ENCODE measurements around the gene SALL4.
A peak's percentile ranks its signal among the peaks of the same experiment; 100 is the strongest.
"Not testable (repeated sequence)": the region's sequence is repeated elsewhere in the genome, so short reads cannot be mapped to it uniquely, and the experiment has no call there.

Gene SALL4

DNA sequence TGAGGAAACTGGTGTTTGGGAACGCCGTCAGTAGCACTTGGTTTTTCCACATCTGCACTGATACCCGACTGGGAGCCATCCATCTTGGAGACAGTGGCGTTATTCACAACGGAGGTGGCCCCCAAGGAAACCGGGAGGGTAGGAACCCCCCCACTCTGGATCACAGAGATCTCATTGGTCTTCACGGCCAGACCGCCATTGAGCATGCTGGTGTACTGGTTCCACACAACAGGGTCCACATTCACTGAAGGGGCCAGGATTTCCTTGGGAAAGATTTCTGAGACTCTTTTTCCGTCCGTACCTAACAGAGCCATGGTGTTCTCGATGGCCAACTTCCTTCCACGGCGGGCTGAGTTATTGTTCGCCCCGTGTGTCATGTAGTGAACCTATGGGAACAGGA, 18.0 kb downstream of the SALL4 start:
- Histone ChIP-seq H3K27ac (ENCODE audit: insufficient read depth in 1 of 2, low read depth in 1 of 2, low read length in 2 of 2, poor library complexity in 1 of 2, severe bottlenecking in 2 of 2) (no peak overlapping the region), H3K4me3 (ENCODE audit: control insufficient read depth in 1 of 7, extremely low read depth in 1 of 7, insufficient read depth in 4 of 7, low read depth in 2 of 7, low read length in 6 of 7) (no peak overlapping the region), H3K4me1 (ENCODE audit: control extremely low read depth in 1 of 4, control insufficient read depth in 4 of 4, insufficient read depth in 4 of 4, low read length in 3 of 4) (peaks cover 0 to 2% (median 0%) of the 10 kb centered on the region in 4 experiments), H3K9me3 (ENCODE audit: control extremely low read depth in 1 of 5, control insufficient read depth in 4 of 5, insufficient read depth in 2 of 5, low read depth in 1 of 5, low read length in 4 of 5) (peaks cover 0 to 8% (median 4%) of the 10 kb centered on the region in 5 experiments), H3K36me3 (ENCODE audit: control insufficient read depth in 4 of 4, insufficient read depth in 4 of 4, low read length in 3 of 4) (peaks cover 0 to 6% (median 0%) of the 10 kb centered on the region in 4 experiments), H3K27me3 (replicated peaks in 2 of 5; ENCODE audit: control insufficient read depth in 4 of 5, insufficient read depth in 5 of 5, low read length in 4 of 5) (no peaks in the 10 kb centered on the region)
- 94% methylated on average over 12 of the region's 15 CpGs for WGBS (ENCODE audit: insufficient coverage)
- POLR2A ChIA-PET, result no interaction called here
- DNase-seq, result no peak
- CTCF ChIA-PET, result no interaction called here

DNA sequence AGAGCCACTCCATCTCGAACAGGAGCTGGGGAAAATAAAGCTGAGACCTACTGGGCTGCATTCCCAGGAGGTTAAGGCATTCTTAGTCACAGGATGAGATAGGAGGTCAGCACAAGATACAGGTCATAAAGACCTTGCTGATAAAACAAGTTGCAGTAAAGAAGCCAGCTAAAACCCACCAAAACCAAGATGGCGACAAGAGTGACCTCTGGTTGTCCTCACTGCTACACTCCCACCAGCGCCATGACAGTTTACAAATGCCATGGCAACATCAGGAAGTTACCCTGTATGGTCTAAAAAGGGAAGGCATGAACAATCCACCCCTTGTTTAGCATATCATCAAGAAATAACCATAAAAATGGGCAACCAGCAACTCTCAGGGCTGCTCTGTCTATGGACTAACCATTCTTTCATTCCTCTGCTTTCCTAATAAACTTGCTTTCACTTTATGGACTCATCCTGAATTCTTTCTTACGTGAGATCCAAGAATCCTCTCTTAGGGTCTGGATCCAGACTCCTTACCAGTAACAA, 24.0 kb downstream of the SALL4 start:
- H3K9me3 ChIP-seq (ENCODE audit: control extremely low read depth in 1 of 5, control insufficient read depth in 4 of 5, insufficient read depth in 2 of 5, low read depth in 1 of 5, low read length in 4 of 5), result peaks cover 0 to 11% (median 6%) of the 10 kb centered on the region in 5 experiments
- not testable (repeated sequence) for H3K4me1 ChIP-seq (ENCODE audit: control extremely low read depth in 1 of 4, control insufficient read depth in 4 of 4, insufficient read depth in 4 of 4, low read length in 3 of 4); DNase-seq; H3K36me3 ChIP-seq (ENCODE audit: control insufficient read depth in 4 of 4, insufficient read depth in 4 of 4, low read length in 3 of 4); H3K27ac ChIP-seq (ENCODE audit: insufficient read depth in 1 of 2, low read depth in 1 of 2, low read length in 2 of 2, poor library complexity in 1 of 2, severe bottlenecking in 2 of 2); H3K4me3 ChIP-seq (ENCODE audit: control insufficient read depth in 1 of 7, extremely low read depth in 1 of 7, insufficient read depth in 4 of 7, low read depth in 2 of 7, low read length in 6 of 7); H3K27me3 ChIP-seq (replicated peaks in 2 of 5; ENCODE audit: control insufficient read depth in 4 of 5, insufficient read depth in 5 of 5, low read length in 4 of 5)
- CTCF ChIA-PET, result interaction anchor here (1.0 kb wide), 1 partner anchor 21 kb away, joined by 3 read pairs; no protein-coding TSS in a partner anchor
- WGBS (ENCODE audit: insufficient coverage), result 100% methylated on average over 1 of the region's 4 CpGs
- POLR2A ChIA-PET, result interaction anchor here (0.6 kb wide), 1 partner anchor 253 kb away, joined by 3 read pairs; no protein-coding TSS in a partner anchor

GRCh38 chr20:51775241-51775640, 27.1 kb downstream of the SALL4 start:
- ChIA-PET CTCF (interaction anchor here (1.0 to 1.9 kb wide), 2 partner anchors 21 to 24 kb away, joined by 3 to 7 read pairs; no protein-coding TSS in a partner anchor), POLR2A (no interaction called here)
- Histone ChIP-seq H3K9me3 (ENCODE audit: control extremely low read depth in 1 of 5, control insufficient read depth in 4 of 5, insufficient read depth in 2 of 5, low read depth in 1 of 5, low read length in 4 of 5) (peaks cover 0 to 11% (median 6%) of the 10 kb centered on the region in 5 experiments), H3K4me3 (ENCODE audit: control insufficient read depth in 1 of 7, extremely low read depth in 1 of 7, insufficient read depth in 4 of 7, low read depth in 2 of 7, low read length in 6 of 7) (no peak overlapping the region), H3K27me3 (replicated peaks in 2 of 5; ENCODE audit: control insufficient read depth in 4 of 5, insufficient read depth in 5 of 5, low read length in 4 of 5) (no peaks in the 10 kb centered on the region), H3K27ac (ENCODE audit: insufficient read depth in 1 of 2, low read depth in 1 of 2, low read length in 2 of 2, poor library complexity in 1 of 2, severe bottlenecking in 2 of 2) (no peak overlapping the region), H3K36me3 (ENCODE audit: control insufficient read depth in 4 of 4, insufficient read depth in 4 of 4, low read length in 3 of 4) (no peaks in the 10 kb centered on the region), H3K4me1 (ENCODE audit: control extremely low read depth in 1 of 4, control insufficient read depth in 4 of 4, insufficient read depth in 4 of 4, low read length in 3 of 4) (no peaks in the 10 kb centered on the region)
- no peak for DNase-seq
- no CpG with 5 or more reads among the region's 1 CpG for WGBS (ENCODE audit: insufficient coverage)

DNA sequence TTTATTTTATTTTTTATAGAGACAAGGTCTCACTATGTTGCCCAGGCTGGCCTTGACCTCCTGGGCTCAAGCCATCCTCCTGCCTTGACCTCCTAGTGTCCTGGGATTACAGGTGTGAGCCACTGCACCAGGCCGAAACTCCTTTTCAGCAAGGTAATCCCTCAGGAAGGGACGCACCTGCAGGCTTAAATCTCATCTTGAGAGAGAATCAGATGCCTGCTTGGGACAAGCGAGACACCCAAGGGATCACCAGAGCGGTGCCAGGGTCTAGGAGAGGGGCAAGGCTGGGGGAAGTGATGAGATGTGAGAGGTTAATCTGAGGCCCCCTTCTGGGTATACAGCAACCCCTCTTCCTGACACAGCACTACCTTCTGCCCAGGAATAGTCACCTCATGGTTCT, 30.1 kb downstream of the SALL4 start:
- H3K27me3 ChIP-seq (replicated peaks in 2 of 5; ENCODE audit: control insufficient read depth in 4 of 5, insufficient read depth in 5 of 5, low read length in 4 of 5), result no peaks in the 10 kb centered on the region

DNA sequence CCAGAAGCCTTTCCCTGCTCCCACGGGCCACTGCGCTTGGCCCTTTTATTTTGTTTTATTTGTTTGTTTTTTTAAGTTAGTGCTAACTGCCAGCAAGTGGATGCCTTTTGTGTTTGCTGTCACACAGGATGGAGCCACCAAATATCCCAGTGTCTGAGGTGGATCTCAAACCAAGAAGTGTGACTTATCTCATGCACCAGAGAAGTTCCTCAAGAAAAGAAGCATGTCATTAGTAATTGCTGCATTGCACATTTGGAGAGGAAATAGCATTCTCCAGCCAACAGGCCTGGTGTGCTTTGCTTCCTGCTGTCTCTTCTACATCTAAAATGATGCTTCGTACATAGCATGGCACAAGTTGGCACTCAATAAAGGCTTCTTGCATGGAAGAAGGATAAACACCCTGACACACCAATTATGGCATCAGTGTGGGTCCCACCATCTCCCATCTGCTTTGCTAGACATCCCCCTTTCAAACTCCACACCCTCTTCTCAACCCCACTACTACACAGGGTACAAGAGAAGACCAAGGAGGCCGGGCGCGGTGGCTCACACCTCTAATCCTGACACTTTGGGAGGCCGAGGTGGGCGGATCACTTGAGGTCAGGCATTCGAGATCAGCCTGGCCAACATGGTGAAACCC, 32.2 kb downstream of the SALL4 start:
- H3K36me3 ChIP-seq (ENCODE audit: control insufficient read depth in 4 of 4, insufficient read depth in 4 of 4, low read length in 3 of 4), result no peaks in the 10 kb centered on the region
- ChIA-PET CTCF (interaction anchor here (0.6 kb wide), 1 partner anchor 90 kb away, joined by 3 read pairs; no protein-coding TSS in a partner anchor), POLR2A (interaction anchor here (0.6 kb wide), 1 partner anchor 150 kb away, joined by 4 read pairs; no protein-coding TSS in a partner anchor)
- 80% methylated on average over 6 of the region's 9 CpGs for WGBS (ENCODE audit: insufficient coverage)
- no peaks in the 10 kb centered on the region for H3K27me3 ChIP-seq (replicated peaks in 2 of 5; ENCODE audit: control insufficient read depth in 4 of 5, insufficient read depth in 5 of 5, low read length in 4 of 5)
- peaks cover 0 to 18% (median 8%) of the 10 kb centered on the region in 4 experiments for H3K4me1 ChIP-seq (ENCODE audit: control extremely low read depth in 1 of 4, control insufficient read depth in 4 of 4, insufficient read depth in 4 of 4, low read length in 3 of 4)
- no peak overlapping the region for H3K27ac ChIP-seq (ENCODE audit: insufficient read depth in 1 of 2, low read depth in 1 of 2, low read length in 2 of 2, poor library complexity in 1 of 2, severe bottlenecking in 2 of 2)
- H3K9me3 ChIP-seq (ENCODE audit: control extremely low read depth in 1 of 5, control insufficient read depth in 4 of 5, insufficient read depth in 2 of 5, low read depth in 1 of 5, low read length in 4 of 5), result no peaks in the 10 kb centered on the region
- no peak overlapping the region for H3K4me3 ChIP-seq (ENCODE audit: control insufficient read depth in 1 of 7, extremely low read depth in 1 of 7, insufficient read depth in 4 of 7, low read depth in 2 of 7, low read length in 6 of 7)
- peak in 2 of 3 donors; percentile 14 to 32 for DNase-seq

More for the DNA sequence above, 30.1 kb downstream of the SALL4 start:
- POLR2A ChIA-PET, result no interaction called here
- no peak for DNase-seq
- no peaks in the 10 kb centered on the region for H3K9me3 ChIP-seq (ENCODE audit: control extremely low read depth in 1 of 5, control insufficient read depth in 4 of 5, insufficient read depth in 2 of 5, low read depth in 1 of 5, low read length in 4 of 5)
- WGBS (ENCODE audit: insufficient coverage), result 100% methylated on average over 4 of the region's 4 CpGs
- no peak overlapping the region for H3K27ac ChIP-seq (ENCODE audit: insufficient read depth in 1 of 2, low read depth in 1 of 2, low read length in 2 of 2, poor library complexity in 1 of 2, severe bottlenecking in 2 of 2)
- no peak overlapping the region for H3K4me3 ChIP-seq (ENCODE audit: control insufficient read depth in 1 of 7, extremely low read depth in 1 of 7, insufficient read depth in 4 of 7, low read depth in 2 of 7, low read length in 6 of 7)
- CTCF ChIA-PET, result interaction anchor here (0.7 kb wide), 1 partner anchor 9 kb away, joined by 3 read pairs; no protein-coding TSS in a partner anchor
- H3K36me3 ChIP-seq (ENCODE audit: control insufficient read depth in 4 of 4, insufficient read depth in 4 of 4, low read length in 3 of 4), result no peaks in the 10 kb centered on the region
- H3K4me1 ChIP-seq (ENCODE audit: control extremely low read depth in 1 of 4, control insufficient read depth in 4 of 4, insufficient read depth in 4 of 4, low read length in 3 of 4), result peaks cover 0 to 14% (median 6%) of the 10 kb centered on the region in 4 experiments

DNA sequence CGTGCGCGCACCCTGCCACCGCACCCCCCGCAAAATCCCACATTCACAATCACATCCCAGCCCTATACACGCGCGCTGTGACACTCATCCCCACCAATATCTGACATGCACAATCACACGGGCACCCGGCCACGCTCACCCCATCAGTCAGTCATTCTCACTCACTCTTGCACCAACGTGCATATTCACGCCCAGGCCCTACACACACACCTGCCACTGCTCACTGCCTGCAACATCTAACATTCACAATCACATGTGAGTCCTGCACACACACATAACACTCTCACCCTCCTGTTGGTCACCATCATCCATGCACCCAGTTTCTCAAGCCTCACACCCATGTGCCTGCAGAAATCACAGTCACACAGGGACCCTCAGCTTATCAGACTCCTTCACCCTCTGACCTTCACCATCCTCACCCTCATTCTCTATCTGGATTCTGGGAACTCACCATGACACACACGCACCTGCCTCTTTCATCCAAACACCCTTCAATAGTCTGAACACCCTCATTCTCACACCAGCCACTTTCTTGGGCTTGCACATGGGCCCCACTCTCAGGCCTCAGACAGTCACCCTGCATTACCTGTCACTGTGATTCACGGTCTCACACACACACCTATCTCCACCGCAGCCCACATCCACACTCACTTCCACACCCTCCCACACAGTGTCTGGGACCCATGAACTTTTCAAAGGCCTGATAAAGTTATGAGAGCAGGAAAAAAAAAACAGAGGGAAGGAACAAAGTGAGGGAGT, 33.4 kb downstream of the SALL4 start:
- 41% methylated on average over 5 of the region's 16 CpGs for WGBS (ENCODE audit: insufficient coverage)
- ChIA-PET CTCF (interaction anchor here (0.6 kb wide), 1 partner anchor 89 kb away, joined by 3 read pairs; no protein-coding TSS in a partner anchor), POLR2A (no interaction called here)
- H3K4me1 ChIP-seq (ENCODE audit: control extremely low read depth in 1 of 4, control insufficient read depth in 4 of 4, insufficient read depth in 4 of 4, low read length in 3 of 4), result peaks cover 0 to 18% (median 8%) of the 10 kb centered on the region in 4 experiments
- peak overlapping the region in 4 of 7 experiments; percentile 24 to 82 (median 36) for H3K4me3 ChIP-seq (ENCODE audit: control insufficient read depth in 1 of 7, extremely low read depth in 1 of 7, insufficient read depth in 4 of 7, low read depth in 2 of 7, low read length in 6 of 7)
- H3K36me3 ChIP-seq (ENCODE audit: control insufficient read depth in 4 of 4, insufficient read depth in 4 of 4, low read length in 3 of 4), result no peaks in the 10 kb centered on the region
- DNase-seq, result peak in 2 of 3 donors; percentile 31 to 64
- H3K27ac ChIP-seq (ENCODE audit: insufficient read depth in 1 of 2, low read depth in 1 of 2, low read length in 2 of 2, poor library complexity in 1 of 2, severe bottlenecking in 2 of 2), result no peak overlapping the region
- H3K9me3 ChIP-seq (ENCODE audit: control extremely low read depth in 1 of 5, control insufficient read depth in 4 of 5, insufficient read depth in 2 of 5, low read depth in 1 of 5, low read length in 4 of 5), result no peaks in the 10 kb centered on the region
- no peaks in the 10 kb centered on the region for H3K27me3 ChIP-seq (replicated peaks in 2 of 5; ENCODE audit: control insufficient read depth in 4 of 5, insufficient read depth in 5 of 5, low read length in 4 of 5)
